ENCODE data around the gene DENND1A.

Gene DENND1A

GRCh38 chr9:123478160-123478559 lies 451.8 kb downstream of the DENND1A start:
- DNase-seq (ENCODE audit: low read depth in 1 of 2, low spot score in 1 of 2) = no peak

GRCh38 chr9:123475407-123475806 lies 454.5 kb downstream of the DENND1A start:
- no peak for DNase-seq (ENCODE audit: low read depth in 1 of 2, low spot score in 1 of 2)

DNA sequence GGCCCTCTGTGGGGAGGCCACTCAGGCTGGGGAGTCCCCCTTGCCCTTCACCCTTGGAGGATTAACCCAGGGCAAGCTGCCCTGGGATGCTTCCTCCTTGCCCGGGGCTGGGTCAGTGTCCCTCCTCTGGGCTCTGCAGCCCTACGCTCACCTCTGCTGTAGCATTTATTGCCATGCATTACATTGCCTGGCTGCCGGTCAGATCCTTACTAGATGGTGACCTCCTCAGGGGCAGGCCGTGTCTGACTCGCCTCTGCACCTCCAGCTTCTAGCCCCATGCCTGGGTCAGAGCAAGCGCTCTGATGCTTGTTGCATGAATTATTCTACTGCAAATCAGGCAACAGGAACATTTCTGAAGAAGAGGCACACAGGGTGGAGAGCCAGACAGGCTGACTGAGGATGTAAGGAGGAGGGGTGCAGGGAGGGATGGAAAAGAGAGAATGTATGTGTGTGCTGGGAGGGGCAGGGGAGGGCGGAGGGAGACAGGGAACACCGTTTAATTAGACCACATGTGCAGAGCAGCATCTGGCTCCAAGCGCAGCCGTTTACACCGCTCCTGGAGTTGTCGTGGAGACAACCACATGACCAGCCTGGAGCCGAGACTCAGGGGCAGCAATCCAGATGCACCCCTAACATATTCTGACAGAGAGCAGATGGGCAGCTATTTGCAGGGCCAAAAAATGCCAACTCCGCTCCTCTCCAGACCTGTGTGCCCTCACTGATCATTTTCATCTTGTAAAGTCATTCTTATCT lies 456.9 kb downstream of the DENND1A start:
- DNase-seq (ENCODE audit: low read depth in 1 of 2, low spot score in 1 of 2) = no peak

DNA sequence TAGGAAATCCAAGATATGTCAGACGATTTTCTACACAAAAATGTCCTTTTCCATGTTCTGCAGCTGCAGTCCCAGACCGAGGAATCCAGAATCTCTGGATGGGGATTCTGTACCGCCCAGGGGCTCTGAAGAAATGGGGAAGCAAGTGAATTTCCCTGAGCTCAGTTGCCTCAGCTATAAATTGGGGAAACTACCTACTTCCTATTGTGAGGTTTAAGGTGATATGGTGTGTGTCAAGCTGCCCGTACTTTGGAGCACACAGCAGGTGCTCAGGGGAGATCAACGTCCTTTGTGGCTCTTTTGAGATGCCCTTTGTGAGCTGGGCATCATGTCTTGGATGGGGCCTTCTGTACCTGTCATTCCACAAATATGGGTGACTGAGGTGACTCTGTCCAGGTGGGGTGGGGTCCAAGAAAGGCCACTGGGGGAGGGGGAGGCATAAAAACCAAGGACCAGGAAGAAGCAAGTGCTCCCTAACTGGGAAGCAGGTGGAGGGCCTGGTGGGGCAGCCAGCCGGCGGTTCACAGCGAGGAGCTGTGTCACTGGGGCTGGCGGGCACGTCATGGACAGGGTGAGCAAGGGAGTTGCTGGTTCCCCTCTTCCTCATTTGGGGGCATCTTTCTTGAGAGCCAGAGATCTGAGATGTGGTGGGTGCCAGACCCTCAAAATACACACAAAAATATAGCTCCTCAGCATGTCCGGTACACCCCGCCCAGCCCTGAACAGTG lies 457.9 kb downstream of the DENND1A start:
- no peak for DNase-seq (ENCODE audit: low read depth in 1 of 2, low spot score in 1 of 2)

GRCh38 chr9:123470991-123471770 lies 458.7 kb downstream of the DENND1A start:
- DNase-seq (ENCODE audit: low read depth in 1 of 2, low spot score in 1 of 2) = no peak

- no peak for DNase-seq (ENCODE audit: low read depth in 1 of 2, low spot score in 1 of 2)
Observed at GRCh38 chr9:123470121-123470782, 459.7 kb downstream of the DENND1A start.

- no peak for DNase-seq (ENCODE audit: low read depth in 1 of 2, low spot score in 1 of 2)
Observed at GRCh38 chr9:123469282-123469681, 460.6 kb downstream of the DENND1A start.

DNA sequence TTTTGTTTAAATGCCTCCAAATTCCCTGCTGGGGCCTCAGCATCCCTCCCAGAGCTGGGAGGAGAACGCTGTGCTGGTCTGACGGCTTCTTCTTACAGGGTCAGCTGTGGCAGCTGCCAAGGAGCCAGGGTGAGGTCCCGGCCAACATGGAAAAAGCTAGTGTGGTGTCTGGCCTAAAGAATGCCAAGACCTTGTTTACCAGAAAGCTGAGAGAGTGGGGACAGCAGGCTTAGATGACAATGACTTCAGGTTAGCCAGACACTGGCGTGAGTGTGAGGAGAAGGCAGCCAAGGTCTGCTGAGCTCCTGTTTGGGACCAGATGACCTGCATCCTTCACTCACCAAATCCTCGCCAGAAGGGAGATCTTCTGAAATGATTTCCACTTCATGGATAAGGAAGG lies 461.4 kb downstream of the DENND1A start:
- no peak for DNase-seq (ENCODE audit: low read depth in 1 of 2, low spot score in 1 of 2)

GRCh38 chr9:123465304-123465703 lies 464.6 kb downstream of the DENND1A start:
- DNase-seq (ENCODE audit: low read depth in 1 of 2, low spot score in 1 of 2) = no peak

DNA sequence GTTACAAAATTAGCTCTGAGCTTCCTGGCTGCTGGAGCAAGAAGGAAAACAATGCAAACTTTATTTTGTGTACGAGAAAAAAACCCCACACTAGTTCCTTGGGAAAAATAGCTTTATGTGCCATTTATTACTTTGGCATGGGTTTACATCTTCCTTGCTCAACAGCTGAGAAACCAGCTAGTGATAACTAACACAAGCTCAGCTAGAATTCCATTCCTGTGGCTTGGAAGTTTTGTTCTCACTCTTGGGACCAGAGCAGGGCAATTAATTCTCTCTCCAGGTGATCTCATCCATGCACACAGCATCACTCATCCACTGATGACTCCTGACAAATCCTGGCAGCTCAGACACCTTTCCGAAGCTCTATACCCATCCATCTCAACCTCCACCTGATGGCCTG lies 469.8 kb downstream of the DENND1A start:
- DNase-seq (ENCODE audit: low read depth in 1 of 2, low spot score in 1 of 2) = no peak

DNA sequence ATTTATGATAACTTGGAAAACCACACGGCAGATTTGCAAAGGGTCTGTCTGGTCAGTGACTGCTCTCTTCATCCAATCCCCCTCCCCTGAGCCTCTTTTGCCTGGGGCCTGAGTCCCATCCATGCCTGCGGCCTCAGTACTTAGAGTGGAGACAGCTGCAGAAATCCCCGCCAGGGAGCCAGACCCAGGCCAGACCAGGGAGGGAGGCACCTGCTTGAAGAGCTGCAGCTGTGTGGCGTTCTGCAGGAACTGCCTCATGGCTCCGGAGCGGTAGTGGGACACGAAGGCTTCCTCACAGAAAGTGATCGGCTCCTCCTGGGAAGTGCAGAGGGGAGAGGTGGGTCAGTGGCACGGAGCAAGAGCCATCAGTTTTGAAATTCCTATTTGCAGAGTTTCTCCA lies 472.3 kb downstream of the DENND1A start:
- DNase-seq (ENCODE audit: low read depth in 1 of 2, low spot score in 1 of 2) = no peak

- no peak for DNase-seq (ENCODE audit: low read depth in 1 of 2, low spot score in 1 of 2)
Observed at GRCh38 chr9:123456011-123456410, 473.9 kb downstream of the DENND1A start.

DNA sequence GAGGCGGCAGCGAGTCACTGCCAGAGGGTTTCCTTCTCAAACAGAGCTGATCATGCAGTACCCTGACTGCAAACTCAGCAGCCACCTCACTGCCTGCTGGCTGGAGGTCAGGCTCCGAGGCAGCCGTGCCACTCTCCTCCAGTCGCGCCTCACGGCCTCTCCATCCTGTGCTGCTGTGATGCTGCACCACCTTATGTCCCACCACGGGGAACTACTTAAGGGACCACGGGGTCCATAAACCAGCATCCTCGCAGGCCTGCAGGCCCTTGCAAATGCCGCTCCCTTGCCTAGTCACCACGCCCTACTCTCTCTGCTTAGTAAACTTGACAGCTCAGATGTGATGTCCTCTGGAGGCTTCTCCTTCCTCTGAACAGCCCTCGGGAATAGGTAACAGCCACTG lies 474.7 kb downstream of the DENND1A start:
- no peak for DNase-seq (ENCODE audit: low read depth in 1 of 2, low spot score in 1 of 2)

- no peak for DNase-seq (ENCODE audit: low read depth in 1 of 2, low spot score in 1 of 2)
Observed at GRCh38 chr9:123454361-123454760, 475.6 kb downstream of the DENND1A start.

DNA sequence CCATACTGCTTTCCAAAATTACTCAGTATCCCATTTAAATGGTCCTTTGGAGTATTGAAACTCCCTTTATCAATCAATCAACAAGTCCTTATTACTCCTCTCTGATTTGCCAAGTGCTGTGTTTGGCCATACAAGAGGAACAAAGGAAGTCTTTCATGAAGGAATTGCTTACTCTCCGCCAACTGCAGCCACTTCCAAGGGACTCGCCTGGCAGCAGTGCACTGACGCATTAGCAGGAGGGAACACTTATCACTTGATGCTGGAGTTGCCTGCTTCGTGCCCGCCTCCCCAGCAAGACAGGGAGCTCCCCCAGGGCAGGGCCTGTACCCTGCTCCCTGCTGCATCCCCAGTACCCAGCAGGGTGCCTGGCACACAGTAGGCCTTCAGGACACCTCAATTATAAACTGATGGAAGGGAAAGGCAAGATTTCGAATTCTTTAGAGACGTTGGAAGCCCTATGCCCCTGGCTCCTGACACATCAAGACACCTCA lies 476.1 kb downstream of the DENND1A start:
- DNase-seq (ENCODE audit: low read depth in 1 of 2, low spot score in 1 of 2) = no peak

DNA sequence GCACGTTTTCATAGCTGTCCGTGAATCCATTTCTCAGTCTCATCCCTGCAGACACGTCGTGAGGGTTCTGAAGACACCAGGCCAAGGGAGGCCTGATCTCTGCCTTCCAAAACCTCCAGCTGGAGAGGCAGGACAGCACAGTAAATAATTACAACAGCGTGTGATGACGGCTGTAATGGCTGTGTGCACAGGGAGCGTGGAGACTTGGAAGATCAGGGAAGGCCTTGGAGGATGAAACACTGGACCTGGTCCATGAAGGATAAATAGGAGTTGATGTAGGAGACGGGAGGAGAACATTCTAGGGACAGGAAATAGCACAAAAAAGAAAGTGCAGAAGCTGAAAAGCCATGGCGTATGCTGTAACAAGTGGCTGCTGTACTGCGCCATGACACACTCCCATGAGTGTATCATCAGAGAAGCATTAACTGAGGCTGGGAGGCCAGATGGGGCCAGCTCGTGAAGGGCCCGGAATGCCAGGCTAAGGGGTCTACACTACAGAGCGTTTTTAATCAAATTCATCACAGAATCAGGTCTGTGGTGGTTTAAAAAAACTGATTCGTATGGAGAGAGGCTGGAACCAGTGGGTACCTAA lies 476.8 kb downstream of the DENND1A start:
- no peak for DNase-seq (ENCODE audit: low read depth in 1 of 2, low spot score in 1 of 2)

DNA sequence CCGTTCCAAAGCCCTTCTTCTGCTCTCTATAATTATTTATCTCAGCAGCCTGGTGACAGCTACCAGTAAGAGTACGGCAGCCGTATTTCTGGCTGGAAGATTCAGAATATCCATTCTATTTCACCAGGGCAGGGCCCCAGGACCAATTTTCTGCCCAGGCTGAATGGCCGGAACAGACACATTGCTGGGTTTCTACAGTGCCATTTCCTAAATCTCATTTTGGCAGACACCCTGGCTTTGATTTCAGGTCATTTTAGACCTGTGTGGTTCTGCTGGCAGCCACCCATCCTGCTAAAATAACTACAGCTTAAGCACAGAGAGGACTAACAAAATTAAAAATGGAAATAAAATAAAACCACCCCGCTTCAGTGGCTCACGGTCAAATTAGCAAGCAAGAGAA lies 478.9 kb downstream of the DENND1A start:
- DNase-seq (ENCODE audit: low read depth in 1 of 2, low spot score in 1 of 2) = no peak

DNA sequence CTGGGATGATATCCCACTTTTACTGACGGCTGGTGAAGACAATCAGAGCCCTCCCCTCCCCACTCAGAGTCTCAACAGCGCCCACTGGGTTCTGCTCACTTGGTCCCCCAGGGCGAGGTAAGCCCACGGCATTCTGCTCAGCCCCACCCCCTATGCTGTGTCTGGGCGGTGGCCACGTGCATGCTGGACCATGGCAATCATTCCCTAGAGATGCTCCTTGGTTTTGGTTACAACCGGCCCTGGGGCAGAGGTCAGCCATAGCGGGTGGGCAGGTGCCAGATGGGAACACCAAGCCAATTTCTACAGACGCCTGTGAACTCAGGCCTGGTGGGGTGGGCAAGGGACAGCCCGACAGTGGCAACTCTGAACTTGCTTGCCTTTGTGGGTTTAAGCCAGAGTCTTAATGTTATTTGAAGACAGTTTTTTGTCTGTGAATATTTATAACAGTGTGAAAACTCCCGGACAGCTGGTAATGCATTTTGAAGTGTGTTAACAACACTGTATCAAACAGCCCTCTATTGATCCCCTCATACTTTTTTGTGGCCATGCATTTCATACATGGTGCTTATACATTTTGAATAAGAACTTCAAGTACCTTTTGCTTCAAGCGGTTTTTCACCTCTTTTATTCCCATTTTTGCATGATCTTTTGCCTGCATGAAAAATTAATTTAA lies 479.7 kb downstream of the DENND1A start:
- no peak for DNase-seq (ENCODE audit: low read depth in 1 of 2, low spot score in 1 of 2)

GRCh38 chr9:123447934-123448646 lies 481.8 kb downstream of the DENND1A start:
- no peak for DNase-seq (ENCODE audit: low read depth in 1 of 2, low spot score in 1 of 2)

Data from activated CD4-positive, alpha-beta T cell treated with anti-CD3 and anti-CD28 coated beads, Interleukin-2, amount 50 U/mL, for 24 hours (primary cell).